HG03139 (cell line): ENCODE measurements around the gene CDKN2AIP.
"Not testable (repeated sequence)": the region's sequence is repeated elsewhere in the genome, so short reads cannot be mapped to it uniquely, and the experiment has no call there.

ENCODE experiments used
- ATAC-seq: cut with Tn5 transposase; IDR thresholded peaks from one replicate; pipeline ENCODE4 v1.9.1; 2021; ENCODE audit not compliant: unreplicated experiment

CDKN2AIP gene

GRCh38 chr4:183445097-183445428 is 627 bp downstream of the CDKN2AIP start:
- ATAC-seq, result peak; percentile 10

- ATAC-seq, result no peak
These were observed 3.2 kb downstream of the CDKN2AIP start for GRCh38 chr4:183447646-183448045.

GRCh38 chr4:183448436-183448835 is 4.0 kb downstream of the CDKN2AIP start:
- ATAC-seq, result no peak

GRCh38 chr4:183449193-183449882 is 4.9 kb downstream of the CDKN2AIP start:
- ATAC-seq, result no peak

GRCh38 chr4:183450108-183450507 is 5.7 kb downstream of the CDKN2AIP start:
- no peak for ATAC-seq

GRCh38 chr4:183455431-183456195 is 11.2 kb downstream of the CDKN2AIP start:
- ATAC-seq, result no peak

- ATAC-seq, result no peak
These were observed 13.6 kb downstream of the CDKN2AIP start for GRCh38 chr4:183458005-183458404.

GRCh38 chr4:183463903-183464619 is 19.6 kb downstream of the CDKN2AIP start:
- not testable (repeated sequence) for ATAC-seq

- ATAC-seq, result not testable (repeated sequence)
These were observed 21.4 kb downstream of the CDKN2AIP start for GRCh38 chr4:183465879-183466278.

GRCh38 chr4:183467246-183467645 is 22.8 kb downstream of the CDKN2AIP start:
- no peak for ATAC-seq

GRCh38 chr4:183468210-183469095 is 24.0 kb downstream of the CDKN2AIP start:
- no peak for ATAC-seq

GRCh38 chr4:183469285-183469684 is 24.8 kb downstream of the CDKN2AIP start:
- no peak for ATAC-seq

- ATAC-seq, result no peak
These were observed 25.5 kb downstream of the CDKN2AIP start for GRCh38 chr4:183469936-183470335.

GRCh38 chr4:183470821-183471220 is 26.4 kb downstream of the CDKN2AIP start:
- ATAC-seq, result no peak

- ATAC-seq, result peak; percentile 65
These were observed 27.7 kb downstream of the CDKN2AIP start for GRCh38 chr4:183471946-183472708.

- ATAC-seq, result no peak
These were observed 33.7 kb downstream of the CDKN2AIP start for GRCh38 chr4:183478123-183478522.

- ATAC-seq, result no peak
These were observed 34.5 kb downstream of the CDKN2AIP start for GRCh38 chr4:183478926-183479325.

- ATAC-seq, result not testable (repeated sequence)
These were observed 38.2 kb downstream of the CDKN2AIP start for GRCh38 chr4:183482515-183483095.

GRCh38 chr4:183483997-183484396 is 39.6 kb downstream of the CDKN2AIP start:
- ATAC-seq, result no peak
